ENCODE data around the gene KIF26B.

DNA sequence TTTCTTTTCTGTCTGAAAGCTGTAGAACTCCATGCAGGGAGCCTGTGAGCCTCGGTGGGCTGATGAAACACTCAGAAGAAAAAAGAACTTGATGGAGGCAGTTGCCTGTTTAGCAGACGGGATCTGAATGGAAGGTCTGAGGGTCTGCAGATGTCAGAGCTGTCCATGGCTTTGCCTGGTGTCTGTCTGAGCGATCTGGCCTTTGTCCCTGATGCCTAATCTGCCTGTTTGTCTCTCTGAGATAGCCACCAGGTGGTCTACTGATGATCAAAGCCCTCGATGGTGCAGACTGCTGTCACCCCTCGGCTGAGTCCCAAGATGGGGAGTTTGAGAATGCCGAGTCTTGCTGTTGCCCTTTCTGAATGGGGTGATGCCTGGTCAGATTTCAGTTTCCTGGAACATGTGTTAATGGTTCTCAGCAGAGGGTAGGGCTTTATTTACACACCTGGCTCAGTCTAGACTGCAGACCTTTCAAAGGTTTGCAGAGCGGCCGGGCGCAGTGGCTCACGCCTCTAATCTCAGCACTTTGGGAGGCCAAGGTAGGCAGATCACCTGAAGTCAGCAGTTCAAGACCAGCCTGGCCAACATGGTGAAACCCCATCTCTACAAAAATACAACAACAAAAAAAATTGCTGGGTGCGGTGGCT lies 90.4 kb downstream of the KIF26B start:
- TF ChIP-seq, protein P1, sequence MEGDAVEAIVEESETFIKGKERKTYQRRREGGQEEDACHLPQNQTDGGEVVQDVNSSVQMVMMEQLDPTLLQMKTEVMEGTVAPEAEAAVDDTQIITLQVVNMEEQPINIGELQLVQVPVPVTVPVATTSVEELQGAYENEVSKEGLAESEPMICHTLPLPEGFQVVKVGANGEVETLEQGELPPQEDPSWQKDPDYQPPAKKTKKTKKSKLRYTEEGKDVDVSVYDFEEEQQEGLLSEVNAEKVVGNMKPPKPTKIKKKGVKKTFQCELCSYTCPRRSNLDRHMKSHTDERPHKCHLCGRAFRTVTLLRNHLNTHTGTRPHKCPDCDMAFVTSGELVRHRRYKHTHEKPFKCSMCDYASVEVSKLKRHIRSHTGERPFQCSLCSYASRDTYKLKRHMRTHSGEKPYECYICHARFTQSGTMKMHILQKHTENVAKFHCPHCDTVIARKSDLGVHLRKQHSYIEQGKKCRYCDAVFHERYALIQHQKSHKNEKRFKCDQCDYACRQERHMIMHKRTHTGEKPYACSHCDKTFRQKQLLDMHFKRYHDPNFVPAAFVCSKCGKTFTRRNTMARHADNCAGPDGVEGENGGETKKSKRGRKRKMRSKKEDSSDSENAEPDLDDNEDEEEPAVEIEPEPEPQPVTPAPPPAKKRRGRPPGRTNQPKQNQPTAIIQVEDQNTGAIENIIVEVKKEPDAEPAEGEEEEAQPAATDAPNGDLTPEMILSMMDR (IDR thresholded peaks at IDR 0.05; ENCODE audit: poor library complexity, severe bottlenecking), result no peak
- no peak for TF ChIP-seq EZH2 (IDR thresholded peaks at IDR 0.05; ENCODE audit: borderline replicate concordance, insufficient read depth, low read length, poor library complexity, severe bottlenecking)

All from neural cell (in vitro differentiated cells).